Upper lobe of left lung (tissue), 6 donors: ENCODE measurements around the gene CEP70. TPM values are rescaled to one million over a fixed set of nuclear protein-coding genes. Genes with fewer than 3 reads are reported as not detected.
A peak's percentile ranks its signal among the peaks of the same experiment; 100 is the strongest.
"Not testable (repeated sequence)": the region's sequence is repeated elsewhere in the genome, so short reads cannot be mapped to it uniquely, and the experiment has no call there.

ENCODE experiments used
- ATAC-seq, 2 donors: fragments of 200-7000 bp; cut with Tn5 transposase; one replicate each; pipeline ENCODE4 v1.9.1; 2022; ENCODE audit warnings: mild to moderate bottlenecking in 2 of 2, moderate library complexity in 2 of 2; ENCODE audit not compliant: low FRiP score in 2 of 2
- DNase-seq, 2 donors: peaks; one replicate each; pipeline ENCODE4 v3.0.0-alpha.2; 2019 to 2020
- H3K27ac ChIP-seq, 4 donors: fragments of 200-600 bp; sonication (generic); one replicate each; pipeline ENCODE4 v1.5.1; 2016 to 2019
- H3K27me3 ChIP-seq, 4 donors: fragments of 200-600 bp; sonication (generic); one replicate each; pipeline ENCODE4 v1.5.1; 2017 to 2019
- H3K36me3 ChIP-seq, 4 donors: fragments of 200-600 bp; sonication (generic); one replicate each; pipeline ENCODE4 v1.5.1; 2016 to 2019
- H3K4me1 ChIP-seq, 4 donors: fragments of 200-600 bp; sonication (generic); one replicate each; pipeline ENCODE4 v1.5.1; 2018 to 2019
- H3K4me3 ChIP-seq, 4 donors: fragments of 200-600 bp; sonication (generic); one replicate each; pipeline ENCODE4 v1.5.1; 2017 to 2019; ENCODE audit warnings: mild to moderate bottlenecking in 2 of 4, moderate library complexity in 1 of 4
- H3K9me3 ChIP-seq, 4 donors: fragments of 200-600 bp; sonication (generic); one replicate each; pipeline ENCODE4 v1.5.1; 2018 to 2019
- CTCF ChIP-seq, 6 experiments: fragments of 450-650 bp in 4 of 6; fragments of 200-600 bp in 2 of 6; sonication (generic) in 2 of 6; IDR thresholded peaks; one replicate each; pipeline ENCODE4 v1.5.1; 2016 to 2019; ENCODE audit warnings: antibody characterized with exemption in 6 of 6
- EP300 ChIP-seq, 4 donors: sonication (generic); formaldehyde crosslinking; IDR thresholded peaks; one replicate each; pipeline ENCODE4 v1.5.1; 2017; ENCODE audit warnings: antibody characterized with exemption in 4 of 4, control low read depth in 2 of 4
- POLR2A ChIP-seq, 4 donors: fragments of 450-650 bp; IDR thresholded peaks; one replicate each; pipeline ENCODE4 v1.5.1; 2016 to 2017; ENCODE audit warnings: antibody characterized with exemption in 4 of 4, mild to moderate bottlenecking in 2 of 4
- POLR2AphosphoS5 ChIP-seq, 2 donors: sonication (generic); formaldehyde crosslinking; IDR thresholded peaks; one replicate each; pipeline ENCODE4 v1.5.1; 2017; ENCODE audit warnings: antibody characterized with exemption in 2 of 2
- WGBS, 2 donors: methylation state at CpG; one replicate each; pipeline ENCODE4 v1.1.5; 2017 to 2018; 5-methylcytosine and 5-hydroxymethylcytosine counted together
- total RNA-seq, 6 donors: library from RNA; depleted of rRNA in 4 of 6; stranded (reverse); fragments of >200 nt in 4 of 6; gene quantifications; one replicate each; pipeline versions ENCODE4 v1.1.0 to v1.2.1, GENCODE V29; 2016 to 2021
- donor health status: DM: no; HTN: no; CAD: no; lungs with moderate emphysema.
- donor health status: DM: no; HTN: yes; CAD: no; lungs with severe emphysema.

Gene CEP70
- total RNA-seq, 6 donors from 2014 or later: 27.6 to 121 (median 50.9) TPM

- no peak for DNase-seq
- Histone ChIP-seq H3K27ac (peak overlapping the region in 2 of 4 donors; percentile 12 to 27), H3K4me1 (peaks cover 0 to 7% (median 4%) of the 10 kb centered on the region in 4 donors), H3K4me3 (no peak overlapping the region), H3K9me3 (no peaks in the 10 kb centered on the region), H3K27me3 (no peaks in the 10 kb centered on the region), H3K36me3 (no peaks in the 10 kb centered on the region)
- TF ChIP-seq EP300 (IDR thresholded peaks at IDR 0.05): peak in 3 of 4 donors; percentile 12 to 91 (median 42)
- no peak for TF ChIP-seq CTCF (IDR thresholded peaks at IDR 0.05)
- no peak for TF ChIP-seq POLR2AphosphoS5 (IDR thresholded peaks at IDR 0.05)
- ATAC-seq: no peak
- 81 to 84% methylated on average over 5 of the region's 5 CpGs for WGBS, 2 donors
Observed at GRCh38 chr3:138588445-138588844, 5.6 kb downstream of the CEP70 start.

GRCh38 chr3:138587374-138587773 lies 6.7 kb downstream of the CEP70 start:
- Histone ChIP-seq H3K4me1 (peaks cover 0 to 6% (median 0%) of the 10 kb centered on the region in 4 donors), H3K27me3 (no peaks in the 10 kb centered on the region), H3K36me3 (no peaks in the 10 kb centered on the region), H3K4me3 (no peak overlapping the region), H3K9me3 (no peaks in the 10 kb centered on the region), H3K27ac (no peak overlapping the region)
- TF ChIP-seq CTCF (IDR thresholded peaks at IDR 0.05): no peak
- no peak for TF ChIP-seq EP300 (IDR thresholded peaks at IDR 0.05)
- no peak for TF ChIP-seq POLR2A (IDR thresholded peaks at IDR 0.05)
- no peak for TF ChIP-seq POLR2AphosphoS5 (IDR thresholded peaks at IDR 0.05)
- DNase-seq: no peak
- WGBS, 2 donors: 100% methylated on average over 1 of the region's 1 CpG
- no peak for ATAC-seq

- ATAC-seq (no peak), DNase-seq (peak in 1 of 2 donors; percentile 54)
- H3K4me1 ChIP-seq: peaks cover 0 to 8% (median 2%) of the 10 kb centered on the region in 4 donors
- H3K4me3 ChIP-seq: no peak overlapping the region
- TF ChIP-seq CTCF (IDR thresholded peaks at IDR 0.05): no peak
- no peak for TF ChIP-seq POLR2A (IDR thresholded peaks at IDR 0.05)
- H3K27me3 ChIP-seq: no peaks in the 10 kb centered on the region
- 81 to 88% methylated on average over 6 of the region's 6 CpGs for WGBS, 2 donors
- no peak overlapping the region for H3K27ac ChIP-seq
- H3K36me3 ChIP-seq: peaks cover 0 to 8% (median 1%) of the 10 kb centered on the region in 4 donors
- no peaks in the 10 kb centered on the region for H3K9me3 ChIP-seq
Observed at GRCh38 chr3:138578961-138579574, 15.0 kb downstream of the CEP70 start.

GRCh38 chr3:138578141-138578540 lies 15.9 kb downstream of the CEP70 start:
- Histone ChIP-seq H3K36me3 (peaks cover 0 to 13% (median 1%) of the 10 kb centered on the region in 4 donors), H3K9me3 (no peaks in the 10 kb centered on the region), H3K27me3 (no peaks in the 10 kb centered on the region), H3K4me1 (peaks cover 0 to 8% (median 2%) of the 10 kb centered on the region in 4 donors), H3K27ac (no peak overlapping the region), H3K4me3 (no peak overlapping the region)
- no peak for TF ChIP-seq EP300 (IDR thresholded peaks at IDR 0.05)
- TF ChIP-seq POLR2A (IDR thresholded peaks at IDR 0.05): no peak
- no peak for TF ChIP-seq POLR2AphosphoS5 (IDR thresholded peaks at IDR 0.05)
- TF ChIP-seq CTCF (IDR thresholded peaks at IDR 0.05): no peak
- 64 to 77% methylated on average over 4 of the region's 4 CpGs for WGBS, 2 donors
- no peak for ATAC-seq
- DNase-seq: no peak

- 94 to 100% methylated on average over 1 of the region's 1 CpG for WGBS, 2 donors
- no peaks in the 10 kb centered on the region for H3K27me3 ChIP-seq
- peaks cover 0 to 2% (median 0%) of the 10 kb centered on the region in 4 donors for H3K4me1 ChIP-seq
- TF ChIP-seq CTCF (IDR thresholded peaks at IDR 0.05) (no peak), POLR2A (IDR thresholded peaks at IDR 0.05) (no peak), EP300 (IDR thresholded peaks at IDR 0.05) (no peak), POLR2AphosphoS5 (IDR thresholded peaks at IDR 0.05) (no peak)
- no peak for DNase-seq
- H3K4me3 ChIP-seq: no peak overlapping the region
- no peak for ATAC-seq
- H3K36me3 ChIP-seq: peaks cover 0 to 26% (median 4%) of the 10 kb centered on the region in 4 donors
- no peak overlapping the region for H3K27ac ChIP-seq
- no peaks in the 10 kb centered on the region for H3K9me3 ChIP-seq
Observed at GRCh38 chr3:138573138-138573537, 20.9 kb downstream of the CEP70 start.

GRCh38 chr3:138569624-138570023 lies 24.4 kb downstream of the CEP70 start:
- not testable (repeated sequence) for DNase-seq, ATAC-seq
- H3K36me3 ChIP-seq: peaks cover 0 to 34% (median 3%) of the 10 kb centered on the region in 4 donors

More at GRCh38 chr3:138569624-138570023, 24.4 kb downstream of the CEP70 start:
- H3K4me3 ChIP-seq, H3K27ac ChIP-seq, H3K27me3 ChIP-seq, H3K4me1 ChIP-seq, H3K9me3 ChIP-seq: not testable (repeated sequence)
- 91 to 92% methylated on average over 8 of the region's 8 CpGs for WGBS, 2 donors
